Muscle layer of duodenum (tissue), 2 donors: ENCODE results near the gene KLKB1.
"Not testable (repeated sequence)": the region's sequence is repeated elsewhere in the genome, so short reads cannot be mapped to it uniquely, and the experiment has no call there.

Source experiments
- H3K27ac ChIP-seq: one replicate; pipeline ENCODE4 v1.7.0; 2013; ENCODE audit warnings: mild to moderate bottlenecking, low read length
- H3K27me3 ChIP-seq: one replicate; pipeline ENCODE4 v1.7.0; 2013; ENCODE audit warnings: low read depth, mild to moderate bottlenecking, control low read depth, low read length
- H3K36me3 ChIP-seq, 2 donors: one replicate each; pipeline ENCODE4 v1.7.0; 2013; ENCODE audit warnings: low read length in 2 of 2, control low read depth in 1 of 2, mild to moderate bottlenecking in 1 of 2; ENCODE audit not compliant: insufficient read depth in 2 of 2, control insufficient read depth in 1 of 2
- H3K4me1 ChIP-seq, 2 donors: one replicate each; pipeline ENCODE4 v1.7.0; 2013; ENCODE audit warnings: low read length in 2 of 2, mild to moderate bottlenecking in 2 of 2, control low read depth in 1 of 2, moderate library complexity in 1 of 2; ENCODE audit not compliant: insufficient read depth in 2 of 2, control insufficient read depth in 1 of 2
- H3K4me3 ChIP-seq, 2 donors: one replicate each; pipeline ENCODE4 v1.7.0; 2013; ENCODE audit warnings: low read length in 2 of 2, low read depth in 1 of 2, mild to moderate bottlenecking in 1 of 2
- H3K9me3 ChIP-seq, 2 donors: one replicate each; pipeline ENCODE4 v1.7.0; 2013; ENCODE audit warnings: low read length in 2 of 2, control low read depth in 1 of 2, mild to moderate bottlenecking in 1 of 2; ENCODE audit not compliant: control insufficient read depth in 1 of 2
- donor health status: healthy.

The KLKB1 gene

DNA sequence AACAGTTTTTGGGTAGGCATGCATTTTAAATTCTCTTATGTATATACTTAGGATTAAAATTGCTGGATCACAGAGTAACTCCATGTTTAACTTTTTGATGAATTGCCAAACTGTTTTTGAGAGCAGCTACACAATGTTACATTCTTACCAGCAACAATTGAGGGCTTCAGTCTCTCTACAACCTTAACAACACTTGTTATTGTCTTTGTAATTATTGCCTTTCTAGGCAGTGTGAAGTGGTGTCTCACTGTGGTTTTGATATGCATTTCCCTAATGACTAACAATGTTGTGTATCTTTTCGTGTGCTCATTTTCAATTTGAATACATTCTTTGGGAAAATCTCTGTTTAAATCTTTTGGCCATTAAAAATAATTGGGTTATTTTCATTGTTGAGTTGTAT lies 21.3 kb downstream of the KLKB1 start:
- Histone ChIP-seq H3K27me3 (no peaks in the 10 kb centered on the region), H3K4me1 (no peaks in the 10 kb centered on the region), H3K4me3 (no peak overlapping the region), H3K9me3 (no peaks in the 10 kb centered on the region), H3K36me3 (peaks cover 0 to 11% of the 10 kb centered on the region in 2 donors), H3K27ac (no peak overlapping the region)

DNA sequence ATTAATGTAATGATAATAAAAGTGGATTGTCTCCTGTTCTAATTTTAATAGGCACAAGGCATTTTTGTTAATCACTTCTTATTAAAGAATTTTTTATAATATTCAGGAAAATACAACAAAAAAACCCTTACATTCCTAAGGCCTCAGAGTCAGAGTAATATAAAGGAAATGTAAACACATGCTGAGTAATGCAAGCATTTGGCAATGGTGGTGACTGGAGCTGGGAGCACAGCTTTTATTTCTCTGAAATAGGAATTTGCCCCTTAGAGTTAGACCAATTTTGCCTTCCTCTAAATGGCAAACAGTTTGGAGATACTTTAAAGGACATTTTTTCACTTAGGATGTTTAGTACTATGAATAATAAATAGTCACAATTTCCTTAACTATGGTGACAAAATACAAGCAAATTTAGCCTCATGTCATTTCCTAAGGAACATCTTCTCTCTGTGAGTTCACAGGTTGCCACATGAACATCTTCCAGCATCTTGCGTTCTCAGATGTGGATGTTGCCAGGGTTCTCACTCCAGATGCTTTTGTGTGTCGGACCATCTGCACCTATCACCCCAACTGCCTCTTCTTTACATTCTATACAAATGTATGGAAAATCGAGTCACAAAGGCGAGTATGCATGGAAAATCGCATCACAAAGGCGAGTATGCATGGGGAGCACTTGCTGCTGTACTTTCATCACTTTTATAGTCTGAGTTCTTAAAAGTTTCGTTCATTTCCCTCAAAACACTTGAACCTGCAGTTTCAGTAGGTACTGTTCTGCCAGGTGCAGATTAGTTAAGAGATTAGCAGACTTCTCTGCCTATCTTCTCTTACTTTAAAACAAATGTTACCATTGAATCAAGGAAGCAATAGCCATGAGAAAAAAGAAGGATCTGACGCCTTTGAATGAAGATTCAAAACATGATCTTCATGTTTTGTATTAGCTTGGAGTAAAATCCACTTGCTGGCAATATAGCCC lies 22.8 kb downstream of the KLKB1 start:
- H3K36me3 ChIP-seq, result peaks cover 0 to 11% of the 10 kb centered on the region in 2 donors
- no peak overlapping the region for H3K27ac ChIP-seq
- no peaks in the 10 kb centered on the region for H3K4me1 ChIP-seq
- H3K27me3 ChIP-seq, result no peaks in the 10 kb centered on the region
- H3K4me3 ChIP-seq, result no peak overlapping the region
- H3K9me3 ChIP-seq, result no peaks in the 10 kb centered on the region

DNA sequence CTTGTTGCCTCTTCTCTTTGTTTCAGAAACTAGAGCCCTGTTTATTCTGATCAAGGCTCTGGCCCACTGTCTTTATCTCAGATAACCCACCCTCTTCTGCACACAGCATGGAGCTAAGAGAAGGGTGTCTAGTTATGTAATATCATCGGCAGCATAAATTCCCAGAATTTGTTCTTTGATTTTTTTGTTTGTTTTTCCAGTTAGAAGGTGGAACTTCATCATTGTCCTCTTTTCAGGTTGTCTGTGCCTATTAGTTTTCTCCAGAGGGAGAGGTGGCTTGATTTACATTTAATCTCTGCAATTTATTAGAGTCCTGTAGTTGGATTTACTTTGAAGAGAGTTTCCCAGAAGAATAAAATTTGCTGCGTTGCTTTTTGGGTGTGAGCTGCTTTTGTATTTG lies 23.5 kb downstream of the KLKB1 start:
- no peaks in the 10 kb centered on the region for H3K9me3 ChIP-seq
- H3K4me3 ChIP-seq, result no peak overlapping the region
- no peak overlapping the region for H3K27ac ChIP-seq
- H3K27me3 ChIP-seq, result no peaks in the 10 kb centered on the region
- H3K4me1 ChIP-seq, result no peaks in the 10 kb centered on the region
- H3K36me3 ChIP-seq, result peaks cover 0 to 11% of the 10 kb centered on the region in 2 donors

DNA sequence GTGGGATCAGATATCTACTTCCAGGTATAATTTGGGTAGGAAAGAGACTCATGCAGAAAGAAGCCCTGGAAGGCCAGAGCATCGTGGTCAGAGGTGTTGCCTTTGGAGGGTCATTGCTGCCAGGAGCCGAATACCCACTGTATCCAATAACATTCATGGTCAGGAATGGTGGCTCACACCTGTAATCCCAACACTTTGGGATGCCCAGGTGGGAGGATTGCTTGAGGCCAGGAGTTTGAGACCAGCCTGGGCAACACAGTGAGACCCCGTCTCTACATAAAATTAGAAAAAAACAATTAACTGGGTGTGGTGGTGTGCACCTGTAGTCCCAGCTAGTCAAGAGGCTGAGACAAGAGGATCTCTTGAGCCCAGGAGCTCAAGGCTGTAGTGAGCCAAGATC lies 27.8 kb downstream of the KLKB1 start:
- H3K36me3 ChIP-seq, result peaks cover 0 to 16% of the 10 kb centered on the region in 2 donors
- H3K9me3 ChIP-seq, result no peaks in the 10 kb centered on the region
- no peaks in the 10 kb centered on the region for H3K4me1 ChIP-seq
- H3K27ac ChIP-seq, result no peak overlapping the region
- no peaks in the 10 kb centered on the region for H3K27me3 ChIP-seq
- H3K4me3 ChIP-seq, result no peak overlapping the region

DNA sequence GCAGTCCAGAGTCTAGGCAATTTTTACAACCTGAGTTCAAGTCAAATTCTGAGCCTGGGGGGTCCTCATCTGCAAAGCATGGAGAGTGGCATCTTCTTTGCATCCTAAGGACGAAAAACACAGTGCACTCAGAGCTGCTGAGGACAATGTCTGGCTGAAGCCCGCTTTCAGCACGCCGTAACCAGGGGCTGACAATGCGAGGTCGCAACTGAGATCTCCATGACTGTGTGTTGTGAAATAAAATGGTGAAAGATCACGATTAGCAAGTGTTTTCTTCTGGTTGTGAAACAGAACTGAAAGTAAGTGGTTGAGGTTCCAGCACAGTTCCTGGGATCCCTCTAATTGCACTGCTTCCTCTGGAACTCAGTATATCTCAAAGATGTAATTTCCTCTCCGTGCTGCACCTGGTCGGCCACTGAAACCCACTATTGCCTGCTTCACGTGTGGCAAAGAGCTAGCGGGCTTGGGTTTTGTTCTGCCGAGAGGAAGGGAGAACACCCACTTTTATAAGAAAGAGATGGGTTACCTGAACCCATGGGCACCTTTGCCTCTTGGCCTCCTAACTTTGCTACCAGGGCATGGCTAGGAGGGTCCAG lies 31.0 kb downstream of the KLKB1 start:
- Histone ChIP-seq H3K4me1 (no peaks in the 10 kb centered on the region), H3K36me3 (peaks cover 0 to 4% of the 10 kb centered on the region in 2 donors), H3K9me3 (no peaks in the 10 kb centered on the region), H3K4me3 (no peak overlapping the region), H3K27me3 (no peaks in the 10 kb centered on the region), H3K27ac (no peak overlapping the region)

DNA sequence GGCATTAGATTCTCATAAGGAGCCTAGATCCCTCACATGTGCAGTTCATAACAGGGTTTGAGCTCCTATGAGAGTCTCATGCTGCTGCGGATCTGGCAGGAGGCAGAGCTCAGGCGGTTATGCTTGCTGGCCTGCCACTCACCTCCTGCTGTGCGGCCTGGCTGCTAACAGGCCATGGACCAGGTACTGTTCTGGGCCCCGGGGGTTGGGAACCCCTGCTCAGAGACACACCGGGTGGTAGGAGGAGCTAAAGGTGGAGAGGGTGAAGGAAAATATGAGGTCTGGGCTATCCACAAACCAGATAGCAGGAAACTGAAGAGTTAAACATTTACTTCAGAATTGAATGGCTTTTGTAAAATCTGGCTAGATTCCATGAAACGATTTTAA lies 32.8 kb downstream of the KLKB1 start:
- Histone ChIP-seq H3K27ac (no peak overlapping the region), H3K4me1 (no peaks in the 10 kb centered on the region), H3K27me3 (no peaks in the 10 kb centered on the region), H3K4me3 (no peak overlapping the region), H3K9me3 (no peaks in the 10 kb centered on the region), H3K36me3 (peaks cover 0 to 4% of the 10 kb centered on the region in 2 donors)

DNA sequence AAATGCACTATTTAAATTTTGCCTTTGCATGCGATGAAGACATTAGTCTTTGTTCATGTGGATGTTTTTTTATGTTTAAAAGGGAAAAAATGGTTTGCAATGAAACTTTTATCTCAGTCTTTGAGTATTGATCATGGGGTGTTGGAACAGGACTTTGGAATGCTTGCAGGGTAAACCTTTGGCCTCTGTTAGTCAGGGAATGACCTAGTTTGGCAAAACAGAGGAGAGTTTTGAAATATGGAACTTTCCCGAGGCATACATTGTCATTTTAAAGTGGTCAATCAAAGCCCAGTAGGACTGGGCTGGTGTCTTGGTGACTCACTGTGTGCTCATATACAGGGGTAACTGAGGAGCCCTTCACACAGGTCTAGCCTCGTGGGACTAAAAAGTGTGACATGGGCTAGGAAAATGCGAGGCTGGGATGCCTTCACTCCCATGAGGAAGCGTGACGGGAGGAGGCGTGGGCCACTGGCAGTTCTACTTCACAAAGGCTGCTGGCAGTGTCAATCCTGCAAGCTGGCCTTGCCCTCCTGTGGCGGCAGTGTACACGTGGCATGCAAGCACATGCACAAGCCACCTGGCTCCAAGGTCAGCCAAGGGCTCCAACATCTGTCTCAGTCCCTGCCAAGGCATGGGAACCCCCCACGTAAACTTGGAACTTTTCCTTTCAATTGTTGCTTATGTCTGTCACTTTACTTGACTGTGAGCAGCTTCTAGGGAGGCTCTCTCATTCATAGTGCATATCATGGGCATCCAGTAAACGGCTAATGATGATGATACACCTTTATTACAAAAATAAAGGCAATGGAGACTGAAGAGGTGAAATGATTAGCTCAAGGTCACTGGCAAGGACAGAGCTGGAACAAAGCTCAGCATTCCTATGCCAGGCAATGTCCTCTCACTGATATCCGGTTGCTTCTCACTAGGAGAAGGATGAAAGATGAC lies 33.5 kb downstream of the KLKB1 start:
- Histone ChIP-seq H3K27ac (peak overlapping the region; percentile 5), H3K4me3 (no peak overlapping the region), H3K4me1 (no peaks in the 10 kb centered on the region)

DNA sequence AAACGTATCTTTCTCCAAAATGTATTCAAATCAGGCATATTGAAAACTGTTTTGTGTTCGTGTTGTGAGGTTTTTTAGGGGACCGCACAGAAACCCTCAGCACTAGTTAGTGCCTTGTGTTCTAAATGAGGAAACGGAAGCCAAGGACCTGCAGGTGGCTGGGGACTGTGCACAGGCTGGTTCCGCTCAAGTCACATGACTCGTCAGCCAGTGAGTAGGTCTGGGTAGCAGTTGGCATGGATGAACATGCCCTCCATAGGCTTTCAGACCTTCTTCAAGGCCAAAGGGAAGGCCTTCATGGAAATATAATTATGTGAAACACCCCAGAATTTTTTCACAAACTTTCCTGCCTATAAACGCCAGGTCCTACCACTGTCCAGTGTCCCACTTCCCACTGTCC lies 37.4 kb downstream of the KLKB1 start:
- no peaks in the 10 kb centered on the region for H3K9me3 ChIP-seq
- H3K27me3 ChIP-seq, result no peaks in the 10 kb centered on the region
- no peaks in the 10 kb centered on the region for H3K36me3 ChIP-seq
- H3K4me3 ChIP-seq, result no peak overlapping the region
- H3K4me1 ChIP-seq, result no peaks in the 10 kb centered on the region
- H3K27ac ChIP-seq, result no peak overlapping the region

More for the DNA sequence above, 33.5 kb downstream of the KLKB1 start:
- Histone ChIP-seq H3K36me3 (peaks cover 0 to 4% of the 10 kb centered on the region in 2 donors), H3K27me3 (no peaks in the 10 kb centered on the region), H3K9me3 (no peaks in the 10 kb centered on the region)

DNA sequence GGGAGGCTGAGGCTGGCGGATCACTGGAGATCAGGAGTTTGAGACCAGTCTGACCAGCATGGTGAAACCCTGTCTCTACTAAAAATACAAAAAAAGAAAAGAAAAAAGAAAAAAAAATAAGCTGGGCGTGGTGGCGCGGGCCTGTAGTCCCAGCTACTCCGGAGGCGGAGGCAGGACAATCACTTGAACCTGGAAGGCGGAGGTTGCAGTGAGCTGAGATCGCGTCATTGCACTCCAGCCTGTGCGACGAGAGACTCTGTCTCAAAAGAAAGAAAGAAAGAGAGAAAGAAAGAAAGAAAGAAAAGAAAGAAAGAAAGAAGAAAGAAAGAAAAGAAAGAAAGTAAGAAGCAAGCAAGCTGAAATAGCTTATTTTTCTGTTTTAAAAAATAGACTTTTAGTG lies 37.9 kb downstream of the KLKB1 start:
- not testable (repeated sequence) for H3K27ac ChIP-seq, H3K27me3 ChIP-seq, H3K4me1 ChIP-seq, H3K36me3 ChIP-seq, H3K9me3 ChIP-seq, H3K4me3 ChIP-seq

DNA sequence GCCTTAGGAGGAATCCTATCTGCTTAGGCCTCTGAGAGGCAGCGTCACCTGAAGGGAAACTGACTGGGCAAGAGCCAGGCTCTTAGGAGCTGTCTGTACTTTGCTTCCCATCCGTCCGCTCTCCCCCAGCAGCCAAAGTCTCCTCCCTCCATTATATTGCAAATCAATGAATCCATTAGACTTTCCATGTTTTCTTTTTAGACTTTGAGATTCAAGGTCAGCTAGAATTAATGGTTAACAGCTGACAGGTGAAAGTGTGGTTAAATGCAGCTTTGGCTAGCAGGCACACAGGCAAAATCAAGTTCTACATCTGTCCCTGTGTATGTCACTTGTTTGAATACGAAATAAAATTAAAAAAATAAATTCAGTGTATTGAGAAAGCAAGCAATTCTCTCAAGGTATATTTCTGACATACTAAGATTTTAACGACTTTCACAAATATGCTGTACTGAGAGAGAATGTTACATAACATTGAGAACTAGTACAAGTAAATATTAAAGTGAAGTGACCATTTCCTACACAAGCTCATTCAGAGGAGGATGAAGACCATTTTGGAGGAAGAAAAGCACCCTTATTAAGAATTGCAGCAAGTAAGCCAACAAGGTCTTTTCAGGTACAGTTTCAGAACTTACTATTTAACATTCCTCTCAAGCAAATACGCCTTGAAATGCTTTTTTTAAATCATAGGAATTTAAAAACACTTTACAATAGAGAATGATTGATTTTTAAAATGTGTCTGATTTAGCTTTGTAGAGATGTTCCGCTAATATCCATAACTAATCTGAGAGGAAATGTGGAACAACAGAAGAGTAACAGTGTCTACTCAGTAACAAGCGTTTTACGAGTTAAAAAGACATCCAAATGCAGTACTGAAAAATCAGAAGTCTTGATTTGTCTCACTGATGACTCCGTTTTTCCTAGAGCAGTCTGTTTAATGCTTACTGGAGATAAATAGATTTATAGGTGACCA lies 38.7 kb downstream of the KLKB1 start, which contains the start of gene F11:
F11 (plus strand) TSS at position 507 of the 970 bp plus-strand sequence. CDS start 948 bp downstream, outside the sequence.
- Histone ChIP-seq H3K9me3 (no peaks in the 10 kb centered on the region), H3K4me3 (peak within 1 kb of the TSS in 1 of 2 donors; percentile 32), H3K4me1 (no peaks in the 10 kb centered on the region), H3K27ac (peak within 1 kb of the TSS; percentile 58), H3K27me3 (no peaks in the 10 kb centered on the region), H3K36me3 (no peaks in the 10 kb centered on the region)
